ENCODE data around the gene ME3. TPM values are rescaled to one million over a fixed set of nuclear protein-coding genes. Genes with fewer than 3 reads are reported as not detected.

Gene ME3
- total and polyA plus RNA-seq, 2 experiments from 2014 or later, result 3.5 to 17.2 TPM

GRCh38 chr11:86510674-86511073 is 161.7 kb downstream of the ME3 start:
- H3K36me3 ChIP-seq, result no peaks in the 10 kb centered on the region
- H3K4me3 ChIP-seq, result no peak overlapping the region
- no peaks in the 10 kb centered on the region for H3K9me3 ChIP-seq (ENCODE audit: low read depth)
- TF ChIP-seq CTCF (IDR thresholded peaks at IDR 0.05; ENCODE audit: low read depth, low read length), result no peak
- H3K27me3 ChIP-seq, result no peaks in the 10 kb centered on the region
- peaks cover 29% of the 10 kb centered on the region for H3K4me1 ChIP-seq (ENCODE audit: low read depth)
- DNase-seq (ENCODE audit: low read depth in 1 of 2, low spot score in 1 of 2), result no peak
- H3K27ac ChIP-seq, result no peak overlapping the region

- Histone ChIP-seq H3K27me3 (no peaks in the 10 kb centered on the region), H3K4me3 (no peak overlapping the region), H3K9me3 (ENCODE audit: low read depth) (no peaks in the 10 kb centered on the region), H3K27ac (no peak overlapping the region), H3K4me1 (ENCODE audit: low read depth) (peaks cover 26% of the 10 kb centered on the region), H3K36me3 (no peaks in the 10 kb centered on the region)
- no peak for DNase-seq (ENCODE audit: low read depth in 1 of 2, low spot score in 1 of 2)
- no peak for TF ChIP-seq CTCF (IDR thresholded peaks at IDR 0.05; ENCODE audit: low read depth, low read length)
Observed at GRCh38 chr11:86510097-86510496, 162.3 kb downstream of the ME3 start.

GRCh38 chr11:86509588-86509974 is 162.8 kb downstream of the ME3 start:
- H3K27me3 ChIP-seq, result no peaks in the 10 kb centered on the region
- H3K27ac ChIP-seq, result no peak overlapping the region
- H3K36me3 ChIP-seq, result no peaks in the 10 kb centered on the region
- no peaks in the 10 kb centered on the region for H3K9me3 ChIP-seq (ENCODE audit: low read depth)
- TF ChIP-seq CTCF (IDR thresholded peaks at IDR 0.05; ENCODE audit: low read depth, low read length), result no peak
- peak in 1 of 2 donors; percentile 38 for DNase-seq (ENCODE audit: low read depth in 1 of 2, low spot score in 1 of 2)
- no peak overlapping the region for H3K4me3 ChIP-seq
- H3K4me1 ChIP-seq (ENCODE audit: low read depth), result peaks cover 23% of the 10 kb centered on the region

GRCh38 chr11:86508604-86509587 is 163.5 kb downstream of the ME3 start:
- H3K9me3 ChIP-seq (ENCODE audit: low read depth), result no peaks in the 10 kb centered on the region
- peaks cover 17% of the 10 kb centered on the region for H3K4me1 ChIP-seq (ENCODE audit: low read depth)
- no peak for TF ChIP-seq CTCF (IDR thresholded peaks at IDR 0.05; ENCODE audit: low read depth, low read length)
- no peak for DNase-seq (ENCODE audit: low read depth in 1 of 2, low spot score in 1 of 2)
- no peak overlapping the region for H3K27ac ChIP-seq
- no peaks in the 10 kb centered on the region for H3K36me3 ChIP-seq
- no peak overlapping the region for H3K4me3 ChIP-seq
- no peaks in the 10 kb centered on the region for H3K27me3 ChIP-seq

GRCh38 chr11:86507249-86507845 is 165.1 kb downstream of the ME3 start:
- peaks cover 7% of the 10 kb centered on the region for H3K4me1 ChIP-seq (ENCODE audit: low read depth)
- H3K27ac ChIP-seq, result no peak overlapping the region
- no peak overlapping the region for H3K4me3 ChIP-seq
- DNase-seq (ENCODE audit: low read depth in 1 of 2, low spot score in 1 of 2), result no peak
- no peak for TF ChIP-seq CTCF (IDR thresholded peaks at IDR 0.05; ENCODE audit: low read depth, low read length)
- no peaks in the 10 kb centered on the region for H3K9me3 ChIP-seq (ENCODE audit: low read depth)
- no peaks in the 10 kb centered on the region for H3K27me3 ChIP-seq
- no peaks in the 10 kb centered on the region for H3K36me3 ChIP-seq

Measured in cardiac muscle cell (in vitro differentiated cells and primary cell).